Gastroesophageal sphincter (tissue), 4 donors: Measurements from ENCODE around the gene FAM162B. TPM values are rescaled to one million over a fixed set of nuclear protein-coding genes. Genes with fewer than 3 reads are reported as not detected.

Experiments used
- ATAC-seq: fragments of 150-250 bp; one replicate; pipeline ENCODE4 v1.9.1; 2016; ENCODE audit warnings: mild to moderate bottlenecking, moderate library complexity
- H3K27ac ChIP-seq, 4 donors: fragments of 200-600 bp; sonication (generic) in 3 of 4; 1 replicate in 3 of 4; 2 replicates in 1 of 4; pipeline ENCODE4 v1.5.1; 2016 to 2019
- H3K27me3 ChIP-seq: fragments of 200-600 bp; sonication (generic); one replicate; pipeline ENCODE4 v1.5.1; 2019
- H3K36me3 ChIP-seq, 2 donors: fragments of 200-600 bp; sonication (generic); one replicate each; pipeline ENCODE4 v1.5.1; 2019; ENCODE audit warnings: control low read depth in 1 of 2
- H3K4me1 ChIP-seq, 3 donors: fragments of 200-600 bp; sonication (generic); 1 replicate in 2 of 3; 2 replicates in 1 of 3; pipeline ENCODE4 v1.5.1; 2016 to 2019; ENCODE audit warnings: control low read depth in 2 of 3
- H3K4me3 ChIP-seq, 2 donors: fragments of 200-600 bp; sonication (generic); one replicate each; pipeline ENCODE4 v1.5.1; 2019; ENCODE audit warnings: mild to moderate bottlenecking in 1 of 2, moderate library complexity in 1 of 2
- H3K9me3 ChIP-seq, 3 donors: fragments of 200-600 bp; sonication (generic); one replicate each; pipeline ENCODE4 v1.5.1; 2017 to 2019; ENCODE audit warnings: control low read depth in 2 of 3
- CTCF ChIP-seq, 4 experiments: fragments of 200-600 bp in 2 of 4; fragments of 450-650 bp in 2 of 4; sonication (generic) in 1 of 4; IDR thresholded peaks; one replicate each; pipeline ENCODE4 v1.5.1; 2017 to 2019; ENCODE audit warnings: antibody characterized with exemption in 4 of 4, mild to moderate bottlenecking in 2 of 4, moderate library complexity in 2 of 4
- EP300 ChIP-seq: sonication (generic); formaldehyde crosslinking; IDR thresholded peaks from one replicate; pipeline ENCODE4 v1.6.1; 2017; ENCODE audit warnings: antibody characterized with exemption, mild to moderate bottlenecking
- POLR2A ChIP-seq, 2 donors: fragments of 450-650 bp; IDR thresholded peaks; one replicate each; pipeline ENCODE4 v1.6.1; 2017; ENCODE audit warnings: antibody characterized with exemption in 2 of 2, mild to moderate bottlenecking in 2 of 2, moderate library complexity in 1 of 2
- POLR2AphosphoS5 ChIP-seq: sonication (generic); formaldehyde crosslinking; IDR thresholded peaks from one replicate; pipeline ENCODE4 v1.6.1; 2017; ENCODE audit warnings: antibody characterized with exemption
- WGBS, 2 donors: methylation state at CpG; one replicate each; pipeline ENCODE4 v1.1.5; 2018; ENCODE audit warnings: low coverage in 1 of 2; 5-methylcytosine and 5-hydroxymethylcytosine counted together
- total RNA-seq, 4 donors: library from RNA; depleted of rRNA; stranded (reverse); fragments of >200 nt; gene quantifications; one replicate each; pipeline ENCODE4 v1.1.0, GENCODE V29; 2016

The FAM162B gene
- total RNA-seq = 10 to 100 TPM in 2 of 4 donors, 1 to 10 TPM in 2; 5.6 to 11.6 (median 10.2) TPM

- Histone ChIP-seq H3K4me1 (peaks cover 0 to 18% (median 0%) of the 10 kb centered on the region in 3 donors), H3K36me3 (no peaks in the 10 kb centered on the region), H3K27ac (peak within 1 kb of the TSS in 3 of 4 donors; percentile 50 to 72 (median 66)), H3K27me3 (peaks cover 22% of the 10 kb centered on the region), H3K4me3 (peak within 1 kb of the TSS; percentile 9 to 59), H3K9me3 (no peaks in the 10 kb centered on the region)
- no CpG with 5 or more reads among the region's 89 CpGs for WGBS, 2 donors
- ATAC-seq = peak; percentile 67
- TF ChIP-seq POLR2A (IDR thresholded peaks at IDR 0.05) (no peak), CTCF (IDR thresholded peaks at IDR 0.05) (no peak), EP300 (no peak), POLR2AphosphoS5 (no peak)
These were observed at the start of gene FAM162B for GRCh38 chr6:116764961-116765841. Gene FAM162B (minus strand): TSS chr6:116765719. CDS start chr6:116765576, 143 bp downstream.

DNA sequence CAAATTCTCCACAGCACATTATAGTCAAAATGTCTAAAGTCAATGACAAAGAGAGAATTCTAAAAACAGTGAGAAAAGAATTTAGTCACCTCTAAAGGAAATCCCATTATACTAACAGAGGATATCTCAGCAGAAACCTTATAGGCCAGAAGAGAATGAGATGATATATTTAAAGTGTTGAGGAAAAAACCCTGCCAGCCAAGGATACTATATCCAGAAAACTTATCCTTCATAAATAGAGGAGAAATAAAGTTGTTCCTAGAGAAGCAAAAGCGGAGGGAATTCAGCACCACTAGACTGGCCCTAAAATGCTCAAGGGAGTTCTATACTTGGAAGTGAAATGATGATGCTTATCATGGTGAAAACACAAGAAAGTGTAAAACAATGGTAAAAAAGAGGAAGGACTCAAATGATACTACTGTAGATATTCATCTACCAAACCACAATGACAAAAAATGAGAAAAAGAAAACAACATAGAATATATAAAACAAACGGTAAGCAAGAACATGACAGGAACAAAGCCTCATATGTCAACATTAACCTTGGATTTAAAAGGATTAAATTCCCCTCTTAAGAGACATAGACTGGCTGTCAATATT, 46.6 kb upstream of the FAM162B start:
- Histone ChIP-seq H3K36me3 (no peaks in the 10 kb centered on the region), H3K27ac (no peak overlapping the region), H3K9me3 (peaks cover 0 to 31% (median 0%) of the 10 kb centered on the region in 3 donors), H3K4me1 (no peaks in the 10 kb centered on the region), H3K27me3 (no peaks in the 10 kb centered on the region), H3K4me3 (no peak overlapping the region)
- no peak for ATAC-seq
- 75 to 92% methylated on average over 2 of the region's 2 CpGs for WGBS, 2 donors
- TF ChIP-seq CTCF (IDR thresholded peaks at IDR 0.05) (no peak), POLR2AphosphoS5 (no peak), EP300 (no peak), POLR2A (IDR thresholded peaks at IDR 0.05) (no peak)

DNA sequence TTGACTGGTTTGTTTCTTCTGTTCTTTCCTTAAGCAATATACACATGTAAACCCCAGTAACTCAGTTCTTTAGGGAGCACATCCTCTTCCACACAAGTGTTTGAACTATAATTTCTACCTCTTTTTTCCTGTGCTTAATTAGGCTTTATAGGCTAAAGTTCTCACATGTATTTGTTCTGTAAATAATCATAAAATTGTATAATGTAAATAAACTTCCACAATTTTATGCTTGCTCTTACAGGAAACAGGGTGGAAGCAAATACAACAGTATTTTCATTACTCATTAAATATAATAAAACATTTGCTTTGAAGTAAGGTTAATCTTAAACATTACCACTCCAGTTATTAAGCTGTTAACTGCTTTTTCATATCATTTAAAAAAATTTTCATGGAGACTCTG, 36.5 kb upstream of the FAM162B start:
- no peak for ATAC-seq
- Histone ChIP-seq H3K9me3 (no peaks in the 10 kb centered on the region), H3K27me3 (no peaks in the 10 kb centered on the region), H3K36me3 (no peaks in the 10 kb centered on the region), H3K27ac (no peak overlapping the region), H3K4me3 (no peak overlapping the region), H3K4me1 (no peaks in the 10 kb centered on the region)
- TF ChIP-seq POLR2A (IDR thresholded peaks at IDR 0.05) (no peak), POLR2AphosphoS5 (no peak), CTCF (IDR thresholded peaks at IDR 0.05) (no peak), EP300 (no peak)

GRCh38 chr6:116799945-116800344, 34.4 kb upstream of the FAM162B start:
- H3K36me3 ChIP-seq = no peaks in the 10 kb centered on the region
- ATAC-seq = no peak
- no peaks in the 10 kb centered on the region for H3K4me1 ChIP-seq
- H3K27me3 ChIP-seq = no peaks in the 10 kb centered on the region
- H3K4me3 ChIP-seq = no peak overlapping the region
- H3K27ac ChIP-seq = no peak overlapping the region
- H3K9me3 ChIP-seq = no peaks in the 10 kb centered on the region
- TF ChIP-seq POLR2AphosphoS5 (no peak), POLR2A (IDR thresholded peaks at IDR 0.05) (no peak), EP300 (no peak), CTCF (IDR thresholded peaks at IDR 0.05) (no peak)

DNA sequence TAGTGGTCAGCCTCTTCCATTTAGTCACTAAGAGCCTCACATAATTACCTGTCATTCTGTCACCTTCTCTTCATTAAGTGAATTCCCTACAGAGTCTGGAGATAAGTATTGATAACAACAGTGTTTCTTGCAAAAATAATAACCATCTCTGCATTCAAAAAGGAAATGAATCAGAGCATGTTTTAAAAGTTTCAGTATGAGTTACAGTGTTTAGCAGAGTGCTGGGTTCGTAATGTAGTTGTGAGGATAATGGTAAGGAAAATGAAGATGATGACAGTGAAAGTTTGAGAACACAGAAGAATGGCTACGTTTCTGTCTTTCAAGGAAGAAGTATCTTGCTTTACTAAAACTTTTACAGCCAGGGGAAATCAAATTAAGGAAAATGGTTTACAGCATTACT, 32.1 kb upstream of the FAM162B start:
- H3K4me1 ChIP-seq = no peaks in the 10 kb centered on the region
- H3K4me3 ChIP-seq = no peak overlapping the region
- no peaks in the 10 kb centered on the region for H3K36me3 ChIP-seq
- TF ChIP-seq POLR2A (IDR thresholded peaks at IDR 0.05) = no peak
- TF ChIP-seq EP300 = no peak
- TF ChIP-seq CTCF (IDR thresholded peaks at IDR 0.05) = no peak
- no peak for TF ChIP-seq POLR2AphosphoS5
- H3K9me3 ChIP-seq = no peaks in the 10 kb centered on the region
- no peak for ATAC-seq
- WGBS, 2 donors = 36 to 38% methylated on average over 2 of the region's 2 CpGs
- H3K27ac ChIP-seq = no peak overlapping the region
- no peaks in the 10 kb centered on the region for H3K27me3 ChIP-seq
